ENCODE results near the gene BEND2.

DNA sequence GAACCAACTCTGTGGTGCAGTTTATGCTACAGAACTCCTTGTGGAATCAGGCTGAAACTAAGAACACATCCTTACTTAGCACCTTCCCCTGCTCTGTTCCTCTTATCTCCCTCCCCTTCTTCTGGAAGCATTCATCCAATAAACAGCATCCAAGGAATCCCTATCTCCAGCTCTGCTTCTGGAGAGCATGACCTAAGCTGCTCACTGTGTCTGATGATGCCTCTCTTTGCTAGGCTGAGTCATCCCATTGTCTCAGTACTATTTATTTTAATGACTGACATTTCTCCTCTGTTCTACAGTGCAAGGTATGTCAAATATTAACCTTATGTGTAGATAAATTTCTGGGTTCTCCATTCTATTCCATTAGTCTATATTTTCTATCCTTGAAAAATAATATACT is 71.2 kb downstream of the BEND2 start:
- TF ChIP-seq, protein P1, sequence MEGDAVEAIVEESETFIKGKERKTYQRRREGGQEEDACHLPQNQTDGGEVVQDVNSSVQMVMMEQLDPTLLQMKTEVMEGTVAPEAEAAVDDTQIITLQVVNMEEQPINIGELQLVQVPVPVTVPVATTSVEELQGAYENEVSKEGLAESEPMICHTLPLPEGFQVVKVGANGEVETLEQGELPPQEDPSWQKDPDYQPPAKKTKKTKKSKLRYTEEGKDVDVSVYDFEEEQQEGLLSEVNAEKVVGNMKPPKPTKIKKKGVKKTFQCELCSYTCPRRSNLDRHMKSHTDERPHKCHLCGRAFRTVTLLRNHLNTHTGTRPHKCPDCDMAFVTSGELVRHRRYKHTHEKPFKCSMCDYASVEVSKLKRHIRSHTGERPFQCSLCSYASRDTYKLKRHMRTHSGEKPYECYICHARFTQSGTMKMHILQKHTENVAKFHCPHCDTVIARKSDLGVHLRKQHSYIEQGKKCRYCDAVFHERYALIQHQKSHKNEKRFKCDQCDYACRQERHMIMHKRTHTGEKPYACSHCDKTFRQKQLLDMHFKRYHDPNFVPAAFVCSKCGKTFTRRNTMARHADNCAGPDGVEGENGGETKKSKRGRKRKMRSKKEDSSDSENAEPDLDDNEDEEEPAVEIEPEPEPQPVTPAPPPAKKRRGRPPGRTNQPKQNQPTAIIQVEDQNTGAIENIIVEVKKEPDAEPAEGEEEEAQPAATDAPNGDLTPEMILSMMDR (IDR thresholded peaks at IDR 0.05 in 2 of 3, conservative IDR thresholded peaks at IDR 0.05 in 1 of 3; ENCODE audit: borderline replicate concordance in 1 of 3, insufficient read depth in 1 of 3, low read depth in 2 of 3, low read length in 2 of 3) = no peak
- TF ChIP-seq POLR2AphosphoS5 (IDR thresholded peaks at IDR 0.05; ENCODE audit: low read depth, low read length) (no peak), EGR1 (IDR thresholded peaks at IDR 0.05; ENCODE audit: low read depth) (no peak), ZNF274 (IDR thresholded peaks at IDR 0.05; ENCODE audit: low read depth, low read length) (no peak), POLR2A (IDR thresholded peaks at IDR 0.05; ENCODE audit: borderline replicate concordance, extremely low read depth, insufficient read depth, insufficient read length) (no peak), EZH2phosphoT487 (IDR thresholded peaks at IDR 0.05; ENCODE audit: borderline replicate concordance) (no peak), YY1 (IDR thresholded peaks at IDR 0.05; ENCODE audit: extremely low read depth, insufficient replicate concordance, low read depth, low read length) (no peak), FOSL1 (IDR thresholded peaks at IDR 0.05; ENCODE audit: low read depth) (no peak), SIN3A (IDR thresholded peaks at IDR 0.05; ENCODE audit: low read depth) (no peak), EZH2 (IDR thresholded peaks at IDR 0.05) (no peak)
- TF ChIP-seq, protein P2, sequence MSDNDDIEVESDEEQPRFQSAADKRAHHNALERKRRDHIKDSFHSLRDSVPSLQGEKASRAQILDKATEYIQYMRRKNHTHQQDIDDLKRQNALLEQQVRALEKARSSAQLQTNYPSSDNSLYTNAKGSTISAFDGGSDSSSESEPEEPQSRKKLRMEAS (IDR thresholded peaks at IDR 0.05) = no peak

Data from HCT116 (cell line).